Mucosa of rectum (tissue), 2 donors: Measurements from ENCODE around the gene FBXW4.
"Not testable (repeated sequence)": the region's sequence is repeated elsewhere in the genome, so short reads cannot be mapped to it uniquely, and the experiment has no call there.

ENCODE experiments used
- H3K27ac ChIP-seq, 2 donors: one replicate each; pipeline ENCODE4 v1.7.0; 2013; ENCODE audit warnings: inconsistent platforms in 2 of 2, low read depth in 2 of 2, low read length in 2 of 2
- H3K27me3 ChIP-seq, 2 donors: one replicate each; pipeline ENCODE4 v1.7.0; 2013; ENCODE audit warnings: low read length in 2 of 2; ENCODE audit not compliant: control insufficient read depth in 2 of 2, insufficient read depth in 2 of 2
- H3K36me3 ChIP-seq, 2 donors: one replicate each; pipeline ENCODE4 v1.7.0; 2013; ENCODE audit warnings: low read length in 2 of 2; ENCODE audit not compliant: control insufficient read depth in 2 of 2, insufficient read depth in 2 of 2
- H3K4me1 ChIP-seq, 2 donors: one replicate each; pipeline ENCODE4 v1.7.0; 2013; ENCODE audit warnings: low read length in 2 of 2, mild to moderate bottlenecking in 1 of 2; ENCODE audit not compliant: control insufficient read depth in 2 of 2, insufficient read depth in 2 of 2
- H3K4me3 ChIP-seq, 2 donors: one replicate each; pipeline ENCODE4 v1.7.0; 2013; ENCODE audit warnings: low read length in 2 of 2
- H3K9ac ChIP-seq, 2 donors: one replicate each; pipeline ENCODE4 v1.7.0; 2013; ENCODE audit warnings: low read length in 2 of 2, low read depth in 1 of 2, mild to moderate bottlenecking in 1 of 2
- H3K9me3 ChIP-seq, 2 donors: one replicate each; pipeline ENCODE4 v1.7.0; 2013; ENCODE audit warnings: low read length in 2 of 2; ENCODE audit not compliant: control insufficient read depth in 2 of 2
- donor health status: healthy.
- donor health status: Normal muscosa, but diverticular disease.

Gene FBXW4

DNA sequence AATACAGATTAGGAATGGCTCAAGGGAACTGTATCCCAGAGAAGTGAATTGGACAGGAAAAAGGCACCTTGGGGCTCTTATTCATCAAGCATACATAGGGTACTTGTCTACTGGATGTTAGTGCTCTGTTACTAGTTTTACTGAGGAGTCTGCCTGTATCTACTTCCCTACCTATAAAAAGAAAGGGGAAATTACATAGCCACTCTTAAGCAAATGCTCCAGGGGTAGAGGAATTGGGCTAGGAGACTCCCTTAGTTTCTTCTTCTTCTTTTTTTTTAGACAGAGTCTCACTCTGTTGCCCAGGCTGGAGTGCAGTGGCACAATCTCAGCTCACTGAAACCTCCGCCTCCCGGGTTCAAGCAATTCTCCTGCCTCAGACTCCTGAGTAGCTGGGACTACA is 101.6 kb downstream of the FBXW4 start:
- H3K36me3 ChIP-seq, H3K4me3 ChIP-seq, H3K27me3 ChIP-seq, H3K9ac ChIP-seq, H3K9me3 ChIP-seq, H3K4me1 ChIP-seq, H3K27ac ChIP-seq: not testable (repeated sequence)

GRCh38 chr10:101588879-101589278 is 106.1 kb downstream of the FBXW4 start:
- Histone ChIP-seq H3K4me1 (peaks cover 13% of the 10 kb centered on the region in 2 donors), H3K27ac (no peak overlapping the region), H3K9me3 (no peaks in the 10 kb centered on the region), H3K27me3 (no peaks in the 10 kb centered on the region), H3K9ac (peak overlapping the region in 1 of 2 donors; percentile 80), H3K36me3 (peaks cover 0 to 7% of the 10 kb centered on the region in 2 donors), H3K4me3 (peak overlapping the region; percentile 96)

DNA sequence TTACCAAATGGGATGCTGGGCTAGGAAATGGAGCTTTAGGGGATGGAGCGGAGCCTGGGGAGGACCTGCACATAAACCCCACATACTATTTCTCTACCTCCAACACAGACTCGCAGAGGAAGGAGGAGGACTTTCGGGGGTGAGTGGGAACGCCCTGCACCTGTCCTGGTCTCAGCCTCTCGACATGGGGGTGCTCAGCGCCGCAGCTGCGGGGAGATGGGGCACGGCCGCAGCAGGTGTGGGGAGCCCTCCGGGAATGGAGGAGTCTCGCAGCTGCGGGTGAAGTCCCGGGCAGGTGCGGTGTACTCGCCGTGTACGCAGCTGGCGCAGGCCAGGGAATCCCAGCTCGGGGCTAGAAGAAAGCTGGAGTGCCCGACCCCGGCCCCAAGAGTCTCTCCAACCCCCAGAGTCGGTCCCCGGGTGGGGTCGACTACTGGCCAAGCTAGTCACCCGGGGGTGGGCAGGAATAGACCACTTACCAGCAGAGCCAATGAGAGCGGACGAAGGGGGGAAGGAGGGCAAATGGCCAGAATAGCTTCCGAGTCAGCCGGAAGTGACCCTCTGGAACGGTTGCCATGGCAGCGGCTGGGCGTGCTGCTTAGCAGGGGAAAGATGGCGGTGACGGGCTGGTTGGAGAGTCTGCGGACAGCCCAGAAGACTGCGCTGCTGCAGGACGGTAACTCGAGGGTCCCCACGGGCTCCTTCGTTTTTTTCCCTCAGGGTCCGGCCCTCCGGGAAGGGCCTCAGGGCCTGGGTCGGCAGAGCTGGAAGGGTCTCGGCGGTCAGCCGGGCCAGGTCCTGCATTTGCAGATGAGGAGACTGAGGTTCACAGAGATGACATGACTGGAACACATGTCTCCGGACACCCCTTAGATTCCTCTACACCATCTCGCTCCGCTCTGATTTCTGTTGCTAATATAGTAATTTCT is 107.0 kb downstream of the FBXW4 start, which contains the start of the genes DPCD and POLL:
TSS of gene DPCD (plus strand) at position 597 of the 929 bp plus-strand sequence. CDS start at position 613, 16 bp downstream.
TSS of gene POLL (minus strand) at position 533 of the 929 bp plus-strand sequence. CDS start 897 bp downstream, outside the sequence.
- peak within 1 kb of the TSS; percentile 52 to 76 for H3K27ac ChIP-seq
- peaks cover 13% of the 10 kb centered on the region in 2 donors for H3K4me1 ChIP-seq

GRCh38 chr10:101585841-101586240 is 109.1 kb downstream of the FBXW4 start:
- Histone ChIP-seq H3K36me3 (peaks cover 14 to 25% of the 10 kb centered on the region in 2 donors), H3K27me3 (no peaks in the 10 kb centered on the region), H3K4me3 (no peak overlapping the region), H3K9ac (no peak overlapping the region), H3K9me3 (no peaks in the 10 kb centered on the region), H3K4me1 (peaks cover 13% of the 10 kb centered on the region in 2 donors), H3K27ac (no peak overlapping the region)

More for the DNA sequence above, 107.0 kb downstream of the FBXW4 start, which contains the start of the genes DPCD and POLL:
- Histone ChIP-seq H3K9me3 (no peaks in the 10 kb centered on the region), H3K4me3 (peak within 1 kb of the TSS; percentile 96), H3K9ac (peak within 1 kb of the TSS; percentile 80 to 86), H3K36me3 (peaks cover 5 to 16% of the 10 kb centered on the region in 2 donors), H3K27me3 (no peaks in the 10 kb centered on the region)

- Histone ChIP-seq H3K9ac (no peak overlapping the region), H3K4me3 (no peak overlapping the region), H3K9me3 (no peaks in the 10 kb centered on the region), H3K36me3 (peaks cover 24 to 41% of the 10 kb centered on the region in 2 donors), H3K4me1 (no peaks in the 10 kb centered on the region), H3K27me3 (no peaks in the 10 kb centered on the region), H3K27ac (no peak overlapping the region)
Measured at GRCh38 chr10:101580486-101581399, 114.2 kb downstream of the FBXW4 start.

DNA sequence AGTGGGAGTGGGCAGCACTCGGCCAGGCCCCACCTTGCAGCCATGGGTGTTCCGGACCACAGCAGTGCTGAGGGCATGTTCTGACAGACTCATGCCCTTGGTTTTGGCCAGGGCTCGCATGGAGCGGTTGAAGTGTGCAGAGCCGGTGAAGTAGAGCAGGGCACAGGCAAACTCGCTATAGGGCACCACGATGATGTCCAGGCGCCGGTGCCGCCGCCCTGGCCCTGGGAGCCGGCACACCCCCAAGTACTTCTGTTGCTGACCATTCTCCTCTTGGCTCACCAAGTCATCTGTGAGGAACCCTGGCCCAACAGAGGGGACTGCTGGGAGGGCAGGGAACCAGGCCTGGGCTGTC is 115.5 kb downstream of the FBXW4 start:
- Histone ChIP-seq H3K4me3 (no peak overlapping the region), H3K36me3 (peaks cover 24 to 36% of the 10 kb centered on the region in 2 donors), H3K9ac (no peak overlapping the region)

GRCh38 chr10:101578803-101579515 is 116.0 kb downstream of the FBXW4 start:
- Histone ChIP-seq H3K9ac (no peak overlapping the region), H3K4me3 (no peak overlapping the region), H3K9me3 (no peaks in the 10 kb centered on the region), H3K4me1 (no peaks in the 10 kb centered on the region), H3K27me3 (no peaks in the 10 kb centered on the region), H3K27ac (no peak overlapping the region), H3K36me3 (peaks cover 24 to 35% of the 10 kb centered on the region in 2 donors)

More for the DNA sequence above, 115.5 kb downstream of the FBXW4 start:
- Histone ChIP-seq H3K27ac (no peak overlapping the region), H3K9me3 (no peaks in the 10 kb centered on the region), H3K4me1 (no peaks in the 10 kb centered on the region), H3K27me3 (no peaks in the 10 kb centered on the region)

DNA sequence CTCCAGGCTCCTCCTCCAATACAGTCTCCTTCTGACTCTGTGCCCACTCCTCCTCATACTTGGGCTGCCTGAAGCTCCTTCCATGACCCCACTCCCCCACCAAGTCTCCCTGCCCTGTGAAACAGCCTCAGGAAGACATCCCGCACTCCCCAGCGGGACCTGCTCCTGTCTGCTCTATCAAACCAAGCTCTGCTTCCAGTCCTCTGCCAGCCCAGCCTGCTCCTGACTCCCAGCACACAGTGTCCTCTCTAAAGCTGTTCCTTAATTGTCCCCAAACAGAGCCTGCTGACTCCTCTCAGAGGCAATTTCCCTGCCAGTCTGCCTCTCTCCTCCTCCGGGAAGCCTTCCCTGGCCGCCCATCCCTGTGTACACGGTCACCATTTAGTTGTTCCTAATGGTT is 116.8 kb downstream of the FBXW4 start:
- Histone ChIP-seq H3K4me1 (no peaks in the 10 kb centered on the region), H3K4me3 (no peak overlapping the region), H3K36me3 (peaks cover 21 to 27% of the 10 kb centered on the region in 2 donors), H3K27me3 (no peaks in the 10 kb centered on the region), H3K9ac (no peak overlapping the region), H3K27ac (no peak overlapping the region), H3K9me3 (no peaks in the 10 kb centered on the region)

GRCh38 chr10:101577121-101577871 is 117.7 kb downstream of the FBXW4 start:
- Histone ChIP-seq H3K4me1 (no peaks in the 10 kb centered on the region), H3K9me3 (peaks cover 0 to 4% of the 10 kb centered on the region in 2 donors), H3K27me3 (no peaks in the 10 kb centered on the region), H3K27ac (no peak overlapping the region), H3K9ac (no peak overlapping the region), H3K36me3 (peaks cover 14 to 25% of the 10 kb centered on the region in 2 donors), H3K4me3 (no peak overlapping the region)
